Measurements from ENCODE around the gene TOR1A.

DNA sequence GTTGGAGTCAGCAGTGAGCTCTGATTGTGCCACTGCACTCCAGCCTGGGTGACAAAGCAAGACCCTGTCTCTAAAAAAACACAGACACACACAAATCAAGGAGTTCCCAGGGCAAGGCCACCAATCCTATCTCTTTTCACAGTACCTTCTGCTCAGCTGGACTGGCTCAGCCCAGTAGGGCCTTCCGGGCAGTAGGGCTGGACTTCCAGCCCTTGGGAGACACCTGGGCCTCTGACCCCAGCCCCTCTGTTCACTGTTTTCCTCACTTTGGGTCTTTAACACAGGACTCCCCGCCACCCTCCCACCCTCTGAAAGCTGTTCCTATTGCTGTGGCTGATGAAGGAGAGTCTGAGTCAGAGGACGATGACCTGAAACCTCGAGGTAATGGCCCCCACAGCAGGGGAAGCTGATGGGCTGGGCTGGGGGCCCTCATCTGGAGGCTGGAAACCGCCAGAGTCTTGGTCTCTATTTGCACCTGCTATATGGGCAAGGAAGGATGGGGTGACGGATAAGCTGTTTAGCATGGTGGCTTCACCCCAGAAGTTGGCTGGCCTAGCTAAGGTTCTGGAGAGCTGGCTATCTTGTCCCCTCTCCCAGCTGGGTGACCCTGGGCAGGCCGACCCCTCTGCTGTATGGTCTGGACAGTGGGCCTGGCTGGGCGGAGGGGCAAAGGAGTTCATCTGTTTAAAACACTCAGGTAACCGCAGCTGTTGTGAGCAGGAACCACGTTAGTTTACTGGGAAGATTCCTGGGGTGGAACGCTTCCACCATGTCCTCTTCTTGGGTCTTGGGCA, 36.9 kb upstream of the TOR1A start:
- no peak for TF ChIP-seq ZNF274 (IDR thresholded peaks at IDR 0.05; ENCODE audit: low read depth, low read length)
- TF ChIP-seq YY1 (IDR thresholded peaks at IDR 0.05; ENCODE audit: insufficient read depth, insufficient read length): no peak

Data from NT2/D1 (cell line).